H1 (cell line): ENCODE data around the gene PDE4B.
"Not testable (repeated sequence)": the region's sequence is repeated elsewhere in the genome, so short reads cannot be mapped to it uniquely, and the experiment has no call there.

Experiments
- CEBPB ChIP-seq: IDR thresholded peaks from 2 replicates; pipeline ENCODE4 v1.6.1; 2012; ENCODE audit warnings: low read depth, low read length
- CTCF ChIP-seq, 3 experiments: IDR thresholded peaks; 1 replicate in 2 of 3; 2 replicates in 1 of 3; pipeline versions ENCODE4 v1.5.1 to v1.6.1; 2011; ENCODE audit warnings: low read length in 3 of 3, mild to moderate bottlenecking in 3 of 3, inconsistent platforms in 2 of 3, low read depth in 1 of 3, moderate library complexity in 1 of 3; ENCODE audit not compliant: insufficient read depth in 1 of 3; ENCODE audit errors: control extremely low read depth in 1 of 3
- KDM5A ChIP-seq: fragments of 200-600 bp; IDR thresholded peaks from 2 replicates; pipeline ENCODE4 v1.7.1; 2012; ENCODE audit warnings: mild to moderate bottlenecking, low read length, inconsistent platforms, mixed read lengths
- SP1 ChIP-seq: IDR thresholded peaks from 2 replicates; pipeline ENCODE4 v1.6.1; 2011; ENCODE audit warnings: low read depth, low read length

- TF ChIP-seq CEBPB; SP1; CTCF (IDR thresholded peaks at IDR 0.05; ENCODE audit: control extremely low read depth in 1 of 3, insufficient read depth in 1 of 3, low read depth in 1 of 3, low read length in 3 of 3); KDM5A: not testable (repeated sequence)
Observed at GRCh38 chr1:66067219-66067618, 274.5 kb downstream of the PDE4B start.
